H1 (cell line): ENCODE results near the gene MBTPS1. TPM values are rescaled to one million over a fixed set of nuclear protein-coding genes. Genes with fewer than 3 reads are reported as not detected.

ENCODE experiments used
- CTCF ChIA-PET: fragments of 300-600 bp; sonication (Branson Sonifier 250); formaldehyde crosslinking; loops from one replicate; lab custom pipeline; 2021; ENCODE audit not compliant: partially characterized antibody; lab: Charles Lee
- POLR2A ChIA-PET: fragments of 300-600 bp; sonication (Branson Sonifier 250); formaldehyde crosslinking; loops from one replicate; lab custom pipeline; 2021; ENCODE audit warnings: inconsistent platforms; ENCODE audit not compliant: partially characterized antibody; lab: Charles Lee
- DNase-seq, 2 experiments: peaks; one replicate each; pipeline versions ENCODE4 v3.0.0 to v3.0.0-alpha.2; 2010 to 2022; ENCODE audit warnings: low spot score in 2 of 2, low read depth in 1 of 2, mixed read lengths in 1 of 2
- FAIRE-seq: peaks from 2 replicates; lab custom pipeline; 2011; peaks lifted over from hg19 to GRCh38; lab: Jason Lieb, UNC
- H2AFZ ChIP-seq: 2 replicates; pipeline ENCODE4 v1.8.1; 2012; ENCODE audit warnings: low read length, inconsistent platforms
- H2AK5ac ChIP-seq: 2 replicates; pipeline ENCODE4 v1.6.1; 2013; ENCODE audit warnings: low read depth, low read length
- H2BK120ac ChIP-seq: replicated peaks from 2 replicates; pipeline ENCODE3; 2013; ENCODE audit warnings: low read depth, low read length, inconsistent platforms
- H2BK12ac ChIP-seq: 2 replicates; pipeline ENCODE4 v1.6.1; 2013; ENCODE audit warnings: low read depth, low read length
- H2BK15ac ChIP-seq: 2 replicates; pipeline ENCODE4 v1.6.1; 2013; ENCODE audit warnings: low read length
- H2BK20ac ChIP-seq: 2 replicates; pipeline ENCODE4 v1.6.1; 2013; ENCODE audit warnings: low read length
- H2BK5ac ChIP-seq: 2 replicates; pipeline ENCODE4 v1.6.1; 2013; ENCODE audit warnings: low read depth, low read length
- H3K14ac ChIP-seq: 2 replicates; pipeline ENCODE4 v1.6.1; 2013; ENCODE audit warnings: inconsistent platforms; ENCODE audit not compliant: insufficient read length
- H3K18ac ChIP-seq: 2 replicates; pipeline ENCODE4 v1.6.1; 2013; ENCODE audit warnings: low read length; ENCODE audit errors: extremely low read depth
- H3K23ac ChIP-seq: 2 replicates; pipeline ENCODE4 v1.6.1; 2013; ENCODE audit warnings: inconsistent platforms; ENCODE audit not compliant: insufficient read length
- H3K23me2 ChIP-seq: 2 replicates; pipeline ENCODE4 v1.6.1; 2013; ENCODE audit warnings: low read depth, low read length
- H3K27ac ChIP-seq: 2 replicates; pipeline ENCODE4 v1.6.1; 2011; ENCODE audit warnings: low read depth, low read length, inconsistent platforms
- H3K27me3 ChIP-seq, 4 experiments: replicated peaks in 1 of 4; 1 replicate in 1 of 4; 2 replicates in 3 of 4; pipeline versions ENCODE4 v1.6.1 to v1.8.1; 2011 to 2013; ENCODE audit warnings: low read length in 3 of 4, mild to moderate bottlenecking in 3 of 4, inconsistent platforms in 2 of 4, mixed read lengths in 2 of 4, moderate library complexity in 1 of 4; ENCODE audit not compliant: control insufficient read depth in 3 of 4, insufficient read depth in 3 of 4; ENCODE audit errors: extremely low read depth in 1 of 4
- H3K36me3 ChIP-seq, 4 experiments: 2 replicates each; pipeline versions ENCODE4 v1.6.1 to v1.8.1; 2011 to 2013; ENCODE audit warnings: mild to moderate bottlenecking in 4 of 4, low read length in 3 of 4, moderate library complexity in 2 of 4, control low read depth in 1 of 4, inconsistent platforms in 1 of 4; ENCODE audit not compliant: insufficient read depth in 4 of 4, control insufficient read depth in 2 of 4
- H3K4ac ChIP-seq: replicated peaks from 2 replicates; pipeline ENCODE3; 2013; ENCODE audit warnings: low read length, low read depth, mixed read lengths, inconsistent platforms; ENCODE audit not compliant: insufficient read length
- H3K4me1 ChIP-seq, 4 experiments: replicated peaks in 1 of 4; 1 replicate in 1 of 4; 2 replicates in 3 of 4; pipeline versions ENCODE4 v1.6.1 to v1.8.1; 2011 to 2013; ENCODE audit warnings: low read length in 3 of 4, inconsistent platforms in 2 of 4, mixed read lengths in 1 of 4; ENCODE audit not compliant: insufficient read depth in 4 of 4, control insufficient read depth in 3 of 4
- H3K4me2 ChIP-seq, 2 experiments: 2 replicates each; pipeline versions ENCODE4 v1.6.1 to v1.8.1; 2011 to 2013; ENCODE audit warnings: low read depth in 2 of 2, low read length in 2 of 2, control low read depth in 1 of 2, inconsistent platforms in 1 of 2, mild to moderate bottlenecking in 1 of 2; ENCODE audit not compliant: insufficient read depth in 1 of 2
- H3K4me3 ChIP-seq, 4 experiments: fragments of 200-600, 300-600 bp in 1 of 4; sonication (generic), shearing (Covaris generic), sonication (Bioruptor Twin) in 1 of 4; 2 replicates each; pipeline versions ENCODE4 v1.5.1 to v1.8.1; 2011 to 2016; ENCODE audit warnings: low read length in 4 of 4, low read depth in 3 of 4, control low read depth in 2 of 4, inconsistent platforms in 2 of 4, mild to moderate bottlenecking in 2 of 4, mixed read lengths in 1 of 4, moderate library complexity in 1 of 4; ENCODE audit not compliant: insufficient read depth in 2 of 4; ENCODE audit errors: extremely low read depth in 1 of 4
- H3K56ac ChIP-seq: replicated peaks from 2 replicates; pipeline ENCODE3; 2013; ENCODE audit warnings: low read depth, mild to moderate bottlenecking, mixed read lengths, low read length, inconsistent platforms; ENCODE audit not compliant: insufficient read length
- H3K79me1 ChIP-seq: 2 replicates; pipeline ENCODE4 v1.6.1; 2013; ENCODE audit warnings: low read depth, low read length, control low read depth
- H3K79me2 ChIP-seq, 2 experiments: 2 replicates each; pipeline versions ENCODE4 v1.6.1 to v1.8.1; 2012 to 2013; ENCODE audit warnings: low read length in 2 of 2, mild to moderate bottlenecking in 2 of 2, inconsistent platforms in 1 of 2; ENCODE audit not compliant: insufficient read depth in 2 of 2, control insufficient read depth in 1 of 2
- H3K9ac ChIP-seq, 4 experiments: replicated peaks in 1 of 4; 1 replicate in 1 of 4; 2 replicates in 3 of 4; pipeline versions ENCODE4 v1.6.1 to v1.8.1; 2011 to 2013; ENCODE audit warnings: low read depth in 3 of 4, low read length in 3 of 4, control low read depth in 2 of 4, mild to moderate bottlenecking in 2 of 4, moderate library complexity in 2 of 4, inconsistent platforms in 1 of 4; ENCODE audit errors: extremely low read depth in 1 of 4
- H3K9me3 ChIP-seq, 2 experiments: 2 replicates each; pipeline versions ENCODE4 v1.6.1 to v1.8.1; 2012 to 2013; ENCODE audit warnings: mild to moderate bottlenecking in 2 of 2, moderate library complexity in 2 of 2, control low read depth in 1 of 2, inconsistent platforms in 1 of 2, low read depth in 1 of 2, low read length in 1 of 2, mixed read lengths in 1 of 2; ENCODE audit not compliant: insufficient read depth in 2 of 2
- H4K20me1 ChIP-seq, 2 experiments: replicated peaks in 1 of 2; 2 replicates each; pipeline versions ENCODE3 to v1.8.1; 2011 to 2013; ENCODE audit warnings: inconsistent platforms in 2 of 2, low read length in 2 of 2, mild to moderate bottlenecking in 1 of 2; ENCODE audit not compliant: insufficient read depth in 2 of 2, control insufficient read depth in 1 of 2
- H4K5ac ChIP-seq: 2 replicates; pipeline ENCODE4 v1.6.1; 2013; ENCODE audit warnings: low read length, low read depth, mixed read lengths, inconsistent platforms; ENCODE audit not compliant: insufficient read length
- H4K8ac ChIP-seq: 2 replicates; pipeline ENCODE4 v1.8.0; 2013; ENCODE audit warnings: mild to moderate bottlenecking, moderate library complexity, low read length, inconsistent platforms; ENCODE audit not compliant: insufficient read depth; ENCODE audit errors: extremely low read depth
- H4K91ac ChIP-seq: replicated peaks from 2 replicates; pipeline ENCODE3; 2013; ENCODE audit warnings: low read length, mixed read lengths, inconsistent platforms; ENCODE audit not compliant: insufficient read length
- BACH1 ChIP-seq: IDR thresholded peaks from 2 replicates; pipeline ENCODE4 v1.6.1; 2012; ENCODE audit warnings: low read length, improper control_type of control experiment
- CHD1 ChIP-seq: IDR thresholded peaks from 2 replicates; pipeline ENCODE4 v1.6.1; 2012; ENCODE audit warnings: low read depth, low read length, improper control_type of control experiment
- GABPA ChIP-seq: IDR thresholded peaks from 2 replicates; pipeline ENCODE4 v1.6.1; 2011; ENCODE audit warnings: mild to moderate bottlenecking, low read length, moderate library complexity, borderline replicate concordance; ENCODE audit not compliant: insufficient read depth
- RAD21 ChIP-seq, 2 experiments: IDR thresholded peaks in 1 of 2; conservative IDR thresholded peaks in 1 of 2; 2 replicates each; pipeline ENCODE4 v1.6.1; 2011; ENCODE audit warnings: low read depth in 2 of 2, low read length in 2 of 2, improper control_type of control experiment in 1 of 2, inconsistent platforms in 1 of 2, mild to moderate bottlenecking in 1 of 2, moderate library complexity in 1 of 2
- RNF2 ChIP-seq: fragments of 200-900, 300-1000 bp; sonication (generic); IDR thresholded peaks from 2 replicates; pipeline ENCODE4 v1.7.1; 2016; ENCODE audit warnings: borderline replicate concordance, low read depth, mild to moderate bottlenecking, antibody characterized with exemption, low read length; ENCODE audit not compliant: poor library complexity, severe bottlenecking; ENCODE audit errors: missing control alignments
- RXRA ChIP-seq: IDR thresholded peaks from 2 replicates; pipeline ENCODE4 v1.6.1; 2011; ENCODE audit warnings: low read depth, mild to moderate bottlenecking, low read length, moderate library complexity; ENCODE audit not compliant: insufficient read depth
- YY1 ChIP-seq: IDR thresholded peaks from 2 replicates; pipeline ENCODE4 v1.6.1; 2011; ENCODE audit warnings: low read depth, mild to moderate bottlenecking, low read length
- WGBS, 2 experiments: shearing (Covaris generic) in 1 of 2; methylation state at CpG; one replicate each; pipeline versions ENCODE4 v1.1.6 to v1.1.7; 2013 to 2015; ENCODE audit warnings: low lambda C conversion rate in 2 of 2, mixed read lengths in 2 of 2, inconsistent platforms in 1 of 2, low coverage in 1 of 2, missing lambda C conversion rate in 1 of 2; ENCODE audit not compliant: insufficient replicate concordance in 2 of 2, insufficient coverage in 1 of 2, insufficient read length in 1 of 2; ENCODE audit errors: extremely low coverage in 1 of 2, missing lambda C conversion rate in 1 of 2; 5-methylcytosine and 5-hydroxymethylcytosine counted together
- polyA plus RNA-seq, 7 experiments: library from polyadenylated mRNA; depleted of rRNA in 3 of 7; stranded (reverse) in 5 of 7; unstranded in 2 of 7; fragments of >200 nt in 5 of 7; fragments of 200-250 nt in 2 of 7; gene quantifications; 1 replicate in 5 of 7; 2 replicates in 1 of 7; 4 replicates in 1 of 7; pipeline versions ENCODE4 v1.2.1 to v1.2.3, GENCODE V29; 2011 to 2013; ENCODE audit warnings: missing spikeins in 2 of 7, mixed read lengths in 2 of 7
- total RNA-seq: library from RNA; stranded (reverse); fragmentation: NEBNext Ultra II Directional; extraction: Animal tissue kit (Norgen Biotek cat#: 25700); gene quantifications from 2 replicates; pipeline ENCODE4 v1.2.1, GENCODE V29; 2021
- TF ChIP-seq, protein P1 (sequence below), 3 experiments: IDR thresholded peaks; 1 replicate in 2 of 3; 2 replicates in 1 of 3; pipeline versions ENCODE4 v1.5.1 to v1.6.1; 2011; ENCODE audit warnings: low read length in 3 of 3, mild to moderate bottlenecking in 3 of 3, inconsistent platforms in 2 of 3, low read depth in 1 of 3, moderate library complexity in 1 of 3; ENCODE audit not compliant: insufficient read depth in 1 of 3; ENCODE audit errors: control extremely low read depth in 1 of 3

MBTPS1 gene
- total and polyA plus RNA-seq, 2 of the 8 experiments (the other 6 are each of a cell fraction or from before 2014, with no cell fraction given), result 30.6 to 53.3 TPM

DNA sequence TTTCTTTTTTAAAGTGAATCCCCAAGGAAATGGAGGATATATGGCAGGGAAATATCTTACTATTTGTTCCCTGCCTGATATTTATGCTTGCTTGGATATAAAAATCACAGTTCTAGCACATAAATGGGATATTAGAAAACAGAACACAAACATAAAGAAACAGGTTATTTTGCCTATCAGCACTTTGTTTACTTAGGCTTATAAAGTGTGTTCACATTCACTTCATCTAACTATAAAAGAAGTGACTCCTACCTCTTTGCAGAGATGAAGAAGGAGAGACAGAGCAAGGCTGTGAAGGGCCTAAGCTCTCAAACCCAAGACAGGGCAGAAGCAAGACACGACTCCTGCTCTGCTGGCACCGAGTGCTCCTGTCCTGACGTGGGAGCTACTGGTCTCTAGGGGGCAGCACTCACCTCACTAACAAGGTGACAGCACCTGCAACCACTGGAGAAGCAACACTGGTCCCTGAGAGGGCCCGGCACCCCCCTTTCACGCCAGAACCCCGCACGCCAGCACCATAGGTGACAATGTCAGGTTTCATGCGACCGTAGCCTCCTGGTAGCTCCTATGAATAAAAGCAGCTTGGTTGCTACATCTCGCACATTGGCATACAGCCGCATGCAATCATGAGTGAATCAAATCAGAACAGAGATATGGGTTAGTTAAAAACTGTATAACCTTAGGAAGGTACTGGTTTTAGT, 32.0 kb downstream of the MBTPS1 start:
- CTCF ChIA-PET, result interaction anchor here (0.6 to 10.5 kb wide), 35 partner anchors 8 to 421 kb away, joined by 3 to 93 read pairs (median 5); partner anchors contain the start of gene ADAD2
- TF ChIP-seq, protein P1, sequence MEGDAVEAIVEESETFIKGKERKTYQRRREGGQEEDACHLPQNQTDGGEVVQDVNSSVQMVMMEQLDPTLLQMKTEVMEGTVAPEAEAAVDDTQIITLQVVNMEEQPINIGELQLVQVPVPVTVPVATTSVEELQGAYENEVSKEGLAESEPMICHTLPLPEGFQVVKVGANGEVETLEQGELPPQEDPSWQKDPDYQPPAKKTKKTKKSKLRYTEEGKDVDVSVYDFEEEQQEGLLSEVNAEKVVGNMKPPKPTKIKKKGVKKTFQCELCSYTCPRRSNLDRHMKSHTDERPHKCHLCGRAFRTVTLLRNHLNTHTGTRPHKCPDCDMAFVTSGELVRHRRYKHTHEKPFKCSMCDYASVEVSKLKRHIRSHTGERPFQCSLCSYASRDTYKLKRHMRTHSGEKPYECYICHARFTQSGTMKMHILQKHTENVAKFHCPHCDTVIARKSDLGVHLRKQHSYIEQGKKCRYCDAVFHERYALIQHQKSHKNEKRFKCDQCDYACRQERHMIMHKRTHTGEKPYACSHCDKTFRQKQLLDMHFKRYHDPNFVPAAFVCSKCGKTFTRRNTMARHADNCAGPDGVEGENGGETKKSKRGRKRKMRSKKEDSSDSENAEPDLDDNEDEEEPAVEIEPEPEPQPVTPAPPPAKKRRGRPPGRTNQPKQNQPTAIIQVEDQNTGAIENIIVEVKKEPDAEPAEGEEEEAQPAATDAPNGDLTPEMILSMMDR (IDR thresholded peaks at IDR 0.05; ENCODE audit: control extremely low read depth in 1 of 3, insufficient read depth in 1 of 3, low read depth in 1 of 3, low read length in 3 of 3), result peak; percentile 88 to 97 (median 97)
- TF ChIP-seq GABPA (peak; percentile 56; the same call in 1 of the 2 replicates), YY1 (no peak), RXRA (no peak), BACH1 (no peak), CHD1 (no peak), RNF2 (no peak), RAD21 (IDR thresholded peaks at IDR 0.05 in 1 of 2, conservative IDR thresholded peaks at IDR 0.05 in 1 of 2; ENCODE audit: low read depth in 2 of 2, low read length in 2 of 2) (peak; percentile 72 to 79)

More for the DNA sequence above, 32.0 kb downstream of the MBTPS1 start:
- Histone ChIP-seq H2BK120ac (no peak overlapping the region), H3K14ac (no peak overlapping the region), H3K18ac (no peak overlapping the region), H3K27ac (no peak overlapping the region), H3K9ac (no peak overlapping the region), H2BK5ac (no peak overlapping the region), H2BK15ac (no peak overlapping the region), H2BK12ac (no peak overlapping the region), H3K23me2 (no peaks in the 10 kb centered on the region), H3K4me1 (no peaks in the 10 kb centered on the region), H3K4me3 (no peak overlapping the region), H3K79me1 (no peaks in the 10 kb centered on the region; the same call in 1 of the 2 replicates), H3K4me2 (no peak overlapping the region), H3K36me3 (peaks cover 18 to 57% (median 39%) of the 10 kb centered on the region in 4 experiments; a peak in 7 of 8 replicates), H4K8ac (no peak overlapping the region), H2AFZ (no peak overlapping the region), H3K56ac (no peak overlapping the region), H4K91ac (no peak overlapping the region), H4K20me1 (peaks cover 0 to 9% of the 10 kb centered on the region in 2 experiments), H2BK20ac (no peak overlapping the region), H4K5ac (no peak overlapping the region), H3K4ac (no peak overlapping the region), H3K23ac (no peak overlapping the region), H3K79me2 (no peaks in the 10 kb centered on the region), H3K9me3 (no peaks in the 10 kb centered on the region), H2AK5ac (no peak overlapping the region), H3K27me3 (no peaks in the 10 kb centered on the region)
- DNase-seq, result peak; percentile 49 to 80
- peak; percentile 80 for FAIRE-seq
- POLR2A ChIA-PET, result interaction anchor here (1.0 to 1.2 kb wide), 2 partner anchors 32 to 92 kb away, joined by 4 read pairs; partner anchors contain the start of gene MBTPS1
- 63% methylated on average over 11 of the region's 11 CpGs; no CpG with 5 or more reads in 1 of the 2 experiments for WGBS, 2 experiments
